Esophagus squamous epithelium (tissue), 5 donors: Measurements from ENCODE around the gene CCDC71L. TPM values are rescaled to one million over a fixed set of nuclear protein-coding genes. Genes with fewer than 3 reads are reported as not detected.
"Not testable (repeated sequence)": the region's sequence is repeated elsewhere in the genome, so short reads cannot be mapped to it uniquely, and the experiment has no call there.

ENCODE experiments used
- DNase-seq: peaks from one replicate; lab custom pipeline; 2025; lab: John Stamatoyannopoulos, UW
- H3K27ac ChIP-seq, 4 donors: fragments of 200-600 bp; sonication (generic); one replicate each; pipeline ENCODE4 v1.5.1; 2016 to 2019; ENCODE audit warnings: mild to moderate bottlenecking in 1 of 4
- H3K27me3 ChIP-seq, 4 donors: fragments of 200-600 bp; sonication (generic); 1 replicate in 3 of 4; 2 replicates in 1 of 4; pipeline versions ENCODE4 v1.5.1 to v1.6.0; 2017 to 2021; ENCODE audit warnings: antibody characterized with exemption in 1 of 4
- H3K36me3 ChIP-seq, 3 donors: fragments of 200-600 bp; sonication (generic); one replicate each; pipeline ENCODE4 v1.5.1; 2016 to 2019
- H3K4me1 ChIP-seq, 3 donors: fragments of 200-600 bp; sonication (generic); one replicate each; pipeline ENCODE4 v1.5.1; 2017 to 2019
- H3K4me3 ChIP-seq, 4 donors: fragments of 200-600 bp; sonication (generic); 1 replicate in 3 of 4; 2 replicates in 1 of 4; pipeline ENCODE4 v1.5.1; 2016 to 2019; ENCODE audit warnings: mild to moderate bottlenecking in 2 of 4, moderate library complexity in 1 of 4
- H3K9me3 ChIP-seq, 3 donors: fragments of 200-600 bp; sonication (generic); one replicate each; pipeline ENCODE4 v1.5.1; 2016 to 2019
- POLR2A ChIP-seq, 4 donors: fragments of 450-650 bp; IDR thresholded peaks; one replicate each; pipeline ENCODE4 v1.6.1; 2017; ENCODE audit warnings: antibody characterized with exemption in 4 of 4, mild to moderate bottlenecking in 4 of 4, moderate library complexity in 3 of 4
- WGBS, 2 donors: methylation state at CpG; one replicate each; pipeline ENCODE4 v1.1.5; 2018; 5-methylcytosine and 5-hydroxymethylcytosine counted together
- intact Hi-C: fragments of 100-400 bp; cut with DNase I; formaldehyde crosslinking; loops from one replicate; pipeline ENCODE4 v1.15.0; 2022
- total RNA-seq, 4 donors: library from RNA; depleted of rRNA; stranded (reverse); fragments of >200 nt; gene quantifications; one replicate each; pipeline ENCODE4 v1.1.0, GENCODE V29; 2016
- TF ChIP-seq, protein P1 (sequence below), 6 experiments: fragments of 450-650 bp in 4 of 6; fragments of 200-600 bp in 2 of 6; sonication (generic) in 2 of 6; IDR thresholded peaks; one replicate each; pipeline ENCODE4 v1.5.1; 2016 to 2019; ENCODE audit warnings: antibody characterized with exemption in 6 of 6, mild to moderate bottlenecking in 4 of 6, moderate library complexity in 4 of 6
- donor health status: DM: yes; HTN: yes; CAD: no.

Gene CCDC71L
- total RNA-seq, 4 donors from 2014 or later, result 3.3 to 19.5 (median 4.8) TPM

- no peak for TF ChIP-seq POLR2A (IDR thresholded peaks at IDR 0.05)
- TF ChIP-seq, protein P1, sequence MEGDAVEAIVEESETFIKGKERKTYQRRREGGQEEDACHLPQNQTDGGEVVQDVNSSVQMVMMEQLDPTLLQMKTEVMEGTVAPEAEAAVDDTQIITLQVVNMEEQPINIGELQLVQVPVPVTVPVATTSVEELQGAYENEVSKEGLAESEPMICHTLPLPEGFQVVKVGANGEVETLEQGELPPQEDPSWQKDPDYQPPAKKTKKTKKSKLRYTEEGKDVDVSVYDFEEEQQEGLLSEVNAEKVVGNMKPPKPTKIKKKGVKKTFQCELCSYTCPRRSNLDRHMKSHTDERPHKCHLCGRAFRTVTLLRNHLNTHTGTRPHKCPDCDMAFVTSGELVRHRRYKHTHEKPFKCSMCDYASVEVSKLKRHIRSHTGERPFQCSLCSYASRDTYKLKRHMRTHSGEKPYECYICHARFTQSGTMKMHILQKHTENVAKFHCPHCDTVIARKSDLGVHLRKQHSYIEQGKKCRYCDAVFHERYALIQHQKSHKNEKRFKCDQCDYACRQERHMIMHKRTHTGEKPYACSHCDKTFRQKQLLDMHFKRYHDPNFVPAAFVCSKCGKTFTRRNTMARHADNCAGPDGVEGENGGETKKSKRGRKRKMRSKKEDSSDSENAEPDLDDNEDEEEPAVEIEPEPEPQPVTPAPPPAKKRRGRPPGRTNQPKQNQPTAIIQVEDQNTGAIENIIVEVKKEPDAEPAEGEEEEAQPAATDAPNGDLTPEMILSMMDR (IDR thresholded peaks at IDR 0.05), result no peak
Observed at GRCh38 chr7:106683941-106684340, 23.0 kb upstream of the CCDC71L start.

GRCh38 chr7:106681815-106682495 lies 21.0 kb upstream of the CCDC71L start:
- Histone ChIP-seq H3K4me3 (no peak overlapping the region), H3K27me3 (no peaks in the 10 kb centered on the region), H3K27ac (no peak overlapping the region), H3K4me1 (no peaks in the 10 kb centered on the region), H3K36me3 (no peaks in the 10 kb centered on the region), H3K9me3 (no peaks in the 10 kb centered on the region)
- no peak for DNase-seq
- intact Hi-C loops, result no loop called here
- 55 to 73% methylated on average over 4 to 5 of the region's 5 CpGs for WGBS, 2 donors
- TF ChIP-seq, protein P1 (IDR thresholded peaks at IDR 0.05), result no peak
- no peak for TF ChIP-seq POLR2A (IDR thresholded peaks at IDR 0.05)

More at GRCh38 chr7:106683941-106684340, 23.0 kb upstream of the CCDC71L start:
- Histone ChIP-seq H3K4me3 (no peak overlapping the region), H3K4me1 (no peaks in the 10 kb centered on the region), H3K27me3 (no peaks in the 10 kb centered on the region), H3K36me3 (no peaks in the 10 kb centered on the region), H3K9me3 (no peaks in the 10 kb centered on the region), H3K27ac (no peak overlapping the region)
- DNase-seq, result no peak
- intact Hi-C loops, result no loop called here
- 82 to 84% methylated on average over 3 of the region's 3 CpGs for WGBS, 2 donors

DNA sequence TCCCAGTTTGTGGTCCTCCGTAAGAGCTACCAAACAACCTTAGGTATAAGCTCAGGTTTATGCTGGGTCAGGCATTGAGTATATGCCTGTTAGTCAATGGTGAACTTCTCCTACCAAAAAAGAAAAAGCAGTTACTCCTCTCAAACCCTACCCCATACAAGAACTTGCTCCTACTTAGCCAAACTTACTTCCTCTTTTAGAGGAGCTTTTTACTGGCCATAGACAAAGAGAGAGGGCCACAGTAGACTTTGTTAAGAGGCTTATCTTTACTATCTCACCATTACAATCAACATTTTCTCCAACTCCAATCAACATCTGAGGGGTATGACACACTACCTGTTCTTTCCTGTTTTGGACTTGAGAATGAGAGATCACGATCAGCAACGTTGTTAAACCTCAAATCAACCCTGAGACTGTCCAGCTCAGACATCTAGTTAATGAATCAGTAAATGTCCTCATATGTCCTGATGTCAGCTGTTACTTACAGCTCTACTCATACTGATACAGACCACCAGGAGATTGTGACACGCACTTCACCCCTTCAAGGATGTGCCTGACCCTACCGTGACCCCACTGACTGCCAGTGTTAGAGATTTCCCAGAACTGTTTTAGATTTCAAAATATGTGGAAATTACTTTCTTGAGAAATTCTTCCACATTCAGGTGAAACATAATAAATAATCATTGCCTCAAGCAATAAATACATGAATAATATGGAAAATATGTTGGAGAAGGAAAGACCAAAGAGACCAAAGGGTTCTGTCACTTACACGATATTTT lies 18.4 kb upstream of the CCDC71L start:
- Histone ChIP-seq H3K27me3 (no peaks in the 10 kb centered on the region), H3K4me3 (no peak overlapping the region), H3K9me3 (no peaks in the 10 kb centered on the region), H3K4me1 (no peaks in the 10 kb centered on the region), H3K36me3 (no peaks in the 10 kb centered on the region), H3K27ac (no peak overlapping the region)
- intact Hi-C loops, result no loop called here
- TF ChIP-seq, protein P1 (IDR thresholded peaks at IDR 0.05), result no peak
- no peak for TF ChIP-seq POLR2A (IDR thresholded peaks at IDR 0.05)
- no peak for DNase-seq
- WGBS, 2 donors, result 59 to 70% methylated on average over 6 of the region's 6 CpGs

DNA sequence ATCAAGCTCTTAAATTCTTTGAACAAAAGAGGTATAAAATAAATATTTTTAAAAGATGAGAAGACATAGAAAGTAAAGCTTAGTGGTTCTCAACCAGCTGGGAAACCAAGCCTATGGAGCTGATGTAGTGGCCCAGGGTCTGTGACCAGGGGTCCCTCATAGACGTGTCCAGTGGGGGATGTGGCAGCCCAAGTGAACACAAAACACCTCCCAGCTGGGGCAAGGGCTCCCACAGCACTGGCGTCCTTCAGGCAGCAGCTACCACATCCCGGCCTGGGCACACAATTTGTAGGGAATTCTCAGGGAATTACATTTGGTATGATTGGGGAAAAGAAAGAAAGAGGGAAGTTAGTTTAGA lies 17.8 kb upstream of the CCDC71L start:
- Histone ChIP-seq H3K27ac (no peak overlapping the region), H3K36me3 (no peaks in the 10 kb centered on the region), H3K9me3 (no peaks in the 10 kb centered on the region), H3K27me3 (no peaks in the 10 kb centered on the region), H3K4me1 (no peaks in the 10 kb centered on the region), H3K4me3 (no peak overlapping the region)
- intact Hi-C loops, result no loop called here
- TF ChIP-seq, protein P1 (IDR thresholded peaks at IDR 0.05), result no peak
- TF ChIP-seq POLR2A (IDR thresholded peaks at IDR 0.05), result no peak
- WGBS, 2 donors, result 57 to 65% methylated on average over 2 of the region's 3 CpGs
- no peak for DNase-seq

DNA sequence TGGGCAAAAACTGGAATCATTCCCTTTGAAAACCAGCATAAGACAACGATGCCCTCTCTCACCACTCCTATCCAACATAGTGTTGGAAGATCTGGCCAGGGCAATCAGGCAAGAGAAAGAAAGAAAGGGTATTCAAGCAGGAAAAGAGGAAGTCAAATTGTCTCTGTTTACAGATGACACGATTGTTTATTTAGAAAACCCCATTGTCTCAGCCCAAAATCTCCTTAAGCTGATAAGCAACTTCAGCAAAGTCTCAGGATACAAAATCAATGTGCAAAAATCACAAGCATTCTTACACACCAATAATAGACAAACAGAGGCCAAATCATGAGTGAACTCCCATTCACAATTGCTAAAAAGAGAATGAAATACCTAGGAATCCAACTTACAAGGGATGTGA lies 15.5 kb upstream of the CCDC71L start:
- DNase-seq, intact Hi-C loops, H3K9me3 ChIP-seq, H3K4me3 ChIP-seq, H3K27ac ChIP-seq, H3K4me1 ChIP-seq, H3K27me3 ChIP-seq, H3K36me3 ChIP-seq: not testable (repeated sequence)
- WGBS, 2 donors, result 58 to 64% methylated on average over 2 of the region's 2 CpGs

DNA sequence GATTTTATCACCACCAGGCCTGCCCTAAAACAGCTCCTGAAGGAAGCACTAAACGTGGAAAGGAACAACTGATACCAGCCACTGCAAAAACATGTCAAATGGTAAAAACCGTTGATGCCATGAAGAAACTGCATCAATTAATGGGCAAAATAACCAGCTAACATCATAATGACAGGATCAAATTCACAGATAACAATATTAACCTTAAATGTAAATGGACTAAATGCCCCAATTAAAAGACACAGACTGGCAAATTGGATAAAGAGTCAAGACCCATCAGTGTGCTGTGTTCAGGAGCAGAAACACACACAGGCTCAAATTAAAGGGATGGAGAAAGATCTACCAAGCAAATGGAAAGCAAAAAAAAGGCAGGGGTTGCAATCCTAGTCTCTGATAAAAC lies 12.7 kb upstream of the CCDC71L start:
- H3K9me3 ChIP-seq, H3K36me3 ChIP-seq, H3K4me1 ChIP-seq, intact Hi-C loops, H3K4me3 ChIP-seq, H3K27ac ChIP-seq, H3K27me3 ChIP-seq, DNase-seq: not testable (repeated sequence)
- 76 to 77% methylated on average over 2 of the region's 2 CpGs for WGBS, 2 donors

- DNase-seq, H3K27ac ChIP-seq, intact Hi-C loops, H3K9me3 ChIP-seq, H3K36me3 ChIP-seq, H3K27me3 ChIP-seq, H3K4me3 ChIP-seq, H3K4me1 ChIP-seq: not testable (repeated sequence)
- 85% methylated on average over 6 of the region's 8 CpGs; no CpG with 5 or more reads in 1 of the 2 donors for WGBS, 2 donors
Observed at GRCh38 chr7:106671930-106672329, 11.0 kb upstream of the CCDC71L start.
